Measurements from ENCODE around the gene RGS4. TPM values are rescaled to one million over a fixed set of nuclear protein-coding genes. Genes with fewer than 3 reads are reported as not detected.

RGS4 gene
- total and polyA plus RNA-seq, 11 donors = 0.30 to 17.7 (median 3.5) TPM; not detected in 1

- H3K4me3 ChIP-seq = no peak overlapping the region
- ATAC-seq (no peak), DNase-seq (no peak)
- no peaks in the 10 kb centered on the region for H3K36me3 ChIP-seq
- no peak overlapping the region for H3K27ac ChIP-seq
- TF ChIP-seq POLR2A (IDR thresholded peaks at IDR 0.05) (no peak), CTCF (IDR thresholded peaks at IDR 0.05) (no peak)
- H3K4me1 ChIP-seq = no peaks in the 10 kb centered on the region
- no peaks in the 10 kb centered on the region for H3K27me3 ChIP-seq
- intact Hi-C loops (cut with DNase I) = no loop called here
- no peaks in the 10 kb centered on the region for H3K9me3 ChIP-seq
Measured at GRCh38 chr1:163056831-163057230, 12.3 kb upstream of the RGS4 start.

GRCh38 chr1:163060343-163061007, 8.7 kb upstream of the RGS4 start:
- H3K36me3 ChIP-seq = no peaks in the 10 kb centered on the region
- 77 to 85% (median 81%) methylated on average over 1 of the region's 1 CpG for WGBS, 4 donors
- no peaks in the 10 kb centered on the region for H3K9me3 ChIP-seq
- H3K4me3 ChIP-seq = no peak overlapping the region
- no peak for TF ChIP-seq CTCF (IDR thresholded peaks at IDR 0.05)
- DNase-seq (no peak), ATAC-seq (no peak)
- no peak overlapping the region for H3K27ac ChIP-seq
- intact Hi-C loops (cut with DNase I) = loop anchor here in 2 of 10 donors (10.0 kb wide), 2 partner anchors 176 to 186 kb away; no protein-coding TSS in a partner anchor
- H3K27me3 ChIP-seq = no peaks in the 10 kb centered on the region
- H3K4me1 ChIP-seq = no peaks in the 10 kb centered on the region

GRCh38 chr1:163063143-163063542, 6.0 kb upstream of the RGS4 start:
- DNase-seq (no peak), ATAC-seq (no peak)
- intact Hi-C loops (cut with DNase I) = loop anchor here in 2 of 10 donors (10.0 kb wide), 2 partner anchors 178 to 188 kb away; no protein-coding TSS in a partner anchor
- peaks cover 0 to 3% (median 0%) of the 10 kb centered on the region in 9 donors for H3K27me3 ChIP-seq
- no peaks in the 10 kb centered on the region for H3K4me1 ChIP-seq
- no peaks in the 10 kb centered on the region for H3K36me3 ChIP-seq
- no peaks in the 10 kb centered on the region for H3K9me3 ChIP-seq
- H3K4me3 ChIP-seq = no peak overlapping the region
- TF ChIP-seq POLR2A (IDR thresholded peaks at IDR 0.05) = no peak
- no peak for TF ChIP-seq CTCF (IDR thresholded peaks at IDR 0.05)
- H3K27ac ChIP-seq = no peak overlapping the region

- intact Hi-C loops (cut with DNase I) = loop anchor here in 2 of 10 donors (10.0 kb wide), 2 partner anchors 179 to 189 kb away; no protein-coding TSS in a partner anchor
- WGBS, 4 donors = 52 to 66% (median 60%) methylated on average over 3 of the region's 3 CpGs
- DNase-seq = no peak
- no peak for ATAC-seq
- H3K4me3 ChIP-seq = no peak overlapping the region
- TF ChIP-seq POLR2A (IDR thresholded peaks at IDR 0.05) (no peak), CTCF (IDR thresholded peaks at IDR 0.05) (no peak)
- no peaks in the 10 kb centered on the region for H3K9me3 ChIP-seq
- no peaks in the 10 kb centered on the region for H3K4me1 ChIP-seq
- H3K36me3 ChIP-seq = no peaks in the 10 kb centered on the region
- peaks cover 0 to 8% (median 0%) of the 10 kb centered on the region in 9 donors for H3K27me3 ChIP-seq
- no peak overlapping the region for H3K27ac ChIP-seq
Measured at GRCh38 chr1:163063610-163064009, 5.6 kb upstream of the RGS4 start.

All from heart left ventricle (tissue), 16 donors.